K562 (cell line): ENCODE results near the gene ZNF646. TPM values are rescaled to one million over a fixed set of nuclear protein-coding genes. Genes with fewer than 3 reads are reported as not detected.

Source experiments
- BDP1 ChIP-seq: IDR thresholded peaks from 3 replicates; pipeline ENCODE4 v1.6.1; 2011; ENCODE audit not compliant: insufficient read length, insufficient read depth
- BRCA1 ChIP-seq, 2 experiments: fragments of 450-650 bp in 1 of 2; sonication (generic) in 1 of 2; formaldehyde crosslinking in 1 of 2; IDR thresholded peaks; 2 replicates each; pipeline versions ENCODE4 v1.5.0 to v1.6.1; 2017 to 2020; ENCODE audit warnings: mild to moderate bottlenecking in 1 of 2, missing genetic modification reagents in 1 of 2
- CAMTA2 ChIP-seq: fragments of 250-450 bp; sonication (Bioruptor Pico); conservative IDR thresholded peaks from 2 replicates; pipeline ENCODE4 v1.5.1; 2022
- CHCHD3 ChIP-seq: fragments of 250-450 bp; sonication (Bioruptor Pico); IDR thresholded peaks from 2 replicates; pipeline ENCODE4 v2.1.2; 2022; ENCODE audit warnings: mild to moderate bottlenecking
- CHD4 ChIP-seq: fragments of 200-600 bp; sonication (generic); IDR thresholded peaks from 3 replicates; pipeline ENCODE4 v1.6.1; 2012; ENCODE audit warnings: low read depth, mild to moderate bottlenecking, mixed read lengths, low read length, inconsistent platforms; ENCODE audit not compliant: insufficient read depth, insufficient replicate concordance, poor library complexity, severe bottlenecking
- CSDE1 ChIP-seq, 2 experiments: fragments of 450-650 bp; IDR thresholded peaks; 2 replicates each; pipeline ENCODE4 v1.6.1; 2016; ENCODE audit warnings: mild to moderate bottlenecking in 1 of 2
- CXXC5 ChIP-seq: fragments of 250-450 bp; sonication (Bioruptor Pico); IDR thresholded peaks from 2 replicates; pipeline ENCODE4 v1.8.0; 2022; ENCODE audit warnings: inconsistent platforms, mild to moderate bottlenecking, moderate library complexity
- ETV1 ChIP-seq: fragments of 450-650 bp; conservative IDR thresholded peaks from 2 replicates; pipeline ENCODE4 v1.6.1; 2016; ENCODE audit warnings: missing genetic modification characterization, control low read depth, low read depth, missing compliant biosample characterization
- KLF10 ChIP-seq: fragments of 250-450 bp; sonication (Bioruptor Pico); IDR thresholded peaks from 2 replicates; pipeline ENCODE4 v1.6.1; 2021; ENCODE audit warnings: matching md5 sums
- MBD2 ChIP-seq: sonication (generic); IDR thresholded peaks from 2 replicates; pipeline ENCODE4 v1.6.1; 2016; ENCODE audit warnings: low read depth, borderline replicate concordance
- PRMT5 ChIP-seq: sonication (generic); formaldehyde crosslinking; IDR thresholded peaks from 2 replicates; pipeline ENCODE4 v1.5.0; 2020; ENCODE audit warnings: missing genetic modification reagents
- SAP30 ChIP-seq: fragments of 200-600 bp; sonication (generic); IDR thresholded peaks from 2 replicates; pipeline ENCODE4 v1.6.1; 2012; ENCODE audit warnings: borderline replicate concordance, low read depth, mild to moderate bottlenecking, moderate library complexity, low read length, control low read depth, inconsistent platforms; ENCODE audit not compliant: insufficient read depth, poor library complexity, severe bottlenecking
- TEAD4 ChIP-seq, 2 experiments: sonication (generic) in 1 of 2; formaldehyde crosslinking in 1 of 2; IDR thresholded peaks; 2 replicates each; pipeline versions ENCODE4 v1.6.1 to v1.8.0; 2012 to 2022; ENCODE audit warnings: borderline replicate concordance in 1 of 2, inconsistent platforms in 1 of 2, low read length in 1 of 2, mild to moderate bottlenecking in 1 of 2, missing genetic modification reagents in 1 of 2
- ZNF3 ChIP-seq: fragments of 250-450 bp; sonication (Bioruptor Pico); IDR thresholded peaks from 2 replicates; pipeline ENCODE4 v1.5.0; 2021; ENCODE audit warnings: mild to moderate bottlenecking, moderate library complexity
- ZNF408 ChIP-seq: fragments of 250-450 bp; sonication (Bioruptor Pico); IDR thresholded peaks from 2 replicates; pipeline ENCODE4 v1.4.0; 2020; ENCODE audit warnings: low read depth, mild to moderate bottlenecking, moderate library complexity
- polyA plus RNA-seq, 8 experiments: library from polyadenylated mRNA; depleted of rRNA in 4 of 8; stranded (reverse) in 5 of 8; unstranded in 3 of 8; fragments of >200 nt; fragmentation: Nextera tagmentation in 2 of 8; fragmentation: Illumina TruSeq in 1 of 8; extraction: Ambion mirVana in 2 of 8; extraction: Trizol in 1 of 8; gene quantifications; 2 replicates each; pipeline versions ENCODE4 v1.2.1 to v1.2.3, GENCODE V29; 2011 to 2014; ENCODE audit warnings: inconsistent platforms in 1 of 8, missing spikeins in 1 of 8
- total RNA-seq, 7 experiments: library from RNA; depleted of rRNA in 6 of 7; stranded (reverse); fragments of >200 nt in 6 of 7; fragmentation: Illumina TruSeq in 2 of 7; extraction: Trizol in 2 of 7; gene quantifications; 2 replicates each; pipeline versions ENCODE4 v1.2.1 to v1.2.3, GENCODE V29; 2011 to 2021; ENCODE audit warnings: low replicate concordance in 1 of 7
- TF ChIP-seq, protein P1 (sequence below): fragments of 150-350 bp; conservative IDR thresholded peaks from 2 replicates; pipeline ENCODE4 v1.6.1; 2014; ENCODE audit warnings: low read length
- TF ChIP-seq, protein P2 (sequence below): sonication (generic); formaldehyde crosslinking; IDR thresholded peaks from 2 replicates; pipeline ENCODE4 v1.8.0; 2022; ENCODE audit warnings: missing genetic modification reagents, mild to moderate bottlenecking, moderate library complexity, borderline replicate concordance
- TF ChIP-seq, protein P3 (sequence below), 2 experiments: fragments of 200-800 bp in 1 of 2; sonication (Bioruptor generic) in 1 of 2; sonication (generic) in 1 of 2; formaldehyde crosslinking in 1 of 2; IDR thresholded peaks in 1 of 2; conservative IDR thresholded peaks in 1 of 2; 2 replicates each; pipeline versions ENCODE4 v1.5.0 to v1.6.1; 2016 to 2020; ENCODE audit warnings: missing compliant biosample characterization in 1 of 2, missing genetic modification characterization in 1 of 2, missing genetic modification reagents in 1 of 2
- TF ChIP-seq, protein P4 (sequence below): fragments of 250-450 bp; sonication (Bioruptor Pico); IDR thresholded peaks from 2 replicates; pipeline ENCODE4 v1.8.0; 2021; ENCODE audit warnings: mild to moderate bottlenecking, moderate library complexity

Gene ZNF646
- total and polyA plus RNA-seq, 9 of the 15 experiments (the other 6 are each of a cell fraction or from before 2014, with no cell fraction given), result 0.08 to 20.6 (median 8.0) TPM

DNA sequence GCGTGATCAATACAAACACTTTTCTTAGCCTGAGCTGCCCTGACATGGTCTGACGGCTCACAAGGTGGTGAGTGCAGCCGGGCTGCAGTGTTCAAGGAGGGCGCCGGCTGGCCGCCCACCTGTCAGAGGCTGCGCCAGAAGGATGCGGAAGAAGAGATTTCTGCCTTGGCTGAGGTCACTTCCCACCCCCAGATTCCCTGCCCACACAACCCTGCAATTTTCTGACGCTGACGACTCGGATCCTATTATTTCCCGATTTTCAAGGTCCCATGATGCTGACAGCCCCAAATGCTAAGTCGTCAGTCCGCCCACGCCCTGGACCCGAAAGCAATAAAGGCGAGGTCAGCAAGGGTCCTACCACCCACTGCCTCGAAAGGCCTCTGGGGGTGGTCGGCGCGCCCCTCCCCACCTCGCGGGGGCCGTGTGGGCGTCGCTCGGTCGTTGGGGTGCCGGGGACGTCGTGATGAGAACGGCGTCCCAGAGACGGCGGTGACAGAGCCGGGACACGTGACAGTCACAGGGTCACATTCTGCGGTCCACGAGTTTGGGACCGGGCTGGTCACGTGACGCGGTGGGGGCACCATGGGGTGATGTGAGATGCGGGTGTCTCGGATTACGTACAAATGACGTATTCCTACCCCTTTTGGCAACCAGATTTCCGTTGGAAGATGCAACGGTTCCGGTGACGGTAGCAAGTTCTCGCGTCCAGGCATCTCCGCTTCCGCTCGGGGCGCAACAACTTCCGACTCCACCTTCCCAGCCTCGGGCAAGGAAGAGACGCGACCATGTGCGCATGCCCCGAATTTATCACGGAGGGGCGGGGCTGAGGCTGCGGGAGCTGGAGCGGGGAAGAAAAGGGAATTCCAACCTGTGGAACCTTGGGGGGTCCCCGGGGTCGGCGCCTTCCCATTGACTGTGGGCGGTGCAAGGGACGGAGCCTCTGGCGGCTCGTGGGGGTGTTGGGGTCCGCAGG is 41.2 kb upstream of the ZNF646 start, which contains the start of gene STX4 (continued):
- TF ChIP-seq BRCA1 (IDR thresholded peaks at IDR 0.05) (no peak), BRCA1 (CRISPR knock-in tag; IDR thresholded peaks at IDR 0.05) (no peak), ETV1 (tag) (peak; percentile 87), ZNF408 (CRISPR knock-in tag) (no peak), CHCHD3 (CRISPR knock-in tag) (no peak), CXXC5 (CRISPR knock-in tag) (peak; percentile 98), MBD2 (peak; percentile 58), KLF10 (CRISPR knock-in tag) (no peak), TEAD4 (IDR thresholded peaks at IDR 0.05; ENCODE audit: low read length) (peak; percentile 57), TEAD4 (CRISPR knock-in tag; IDR thresholded peaks at IDR 0.05; ENCODE audit: borderline replicate concordance) (no peak), PRMT5 (CRISPR knock-in tag) (no peak), BDP1 (no peak), SAP30 (peak; percentile 62), CAMTA2 (CRISPR knock-in tag) (no peak), CSDE1 (IDR thresholded peaks at IDR 0.05) (no peak; a peak in 1 of 4 replicates), CHD4 (no peak), ZNF3 (no peak)
- TF ChIP-seq, protein P1, sequence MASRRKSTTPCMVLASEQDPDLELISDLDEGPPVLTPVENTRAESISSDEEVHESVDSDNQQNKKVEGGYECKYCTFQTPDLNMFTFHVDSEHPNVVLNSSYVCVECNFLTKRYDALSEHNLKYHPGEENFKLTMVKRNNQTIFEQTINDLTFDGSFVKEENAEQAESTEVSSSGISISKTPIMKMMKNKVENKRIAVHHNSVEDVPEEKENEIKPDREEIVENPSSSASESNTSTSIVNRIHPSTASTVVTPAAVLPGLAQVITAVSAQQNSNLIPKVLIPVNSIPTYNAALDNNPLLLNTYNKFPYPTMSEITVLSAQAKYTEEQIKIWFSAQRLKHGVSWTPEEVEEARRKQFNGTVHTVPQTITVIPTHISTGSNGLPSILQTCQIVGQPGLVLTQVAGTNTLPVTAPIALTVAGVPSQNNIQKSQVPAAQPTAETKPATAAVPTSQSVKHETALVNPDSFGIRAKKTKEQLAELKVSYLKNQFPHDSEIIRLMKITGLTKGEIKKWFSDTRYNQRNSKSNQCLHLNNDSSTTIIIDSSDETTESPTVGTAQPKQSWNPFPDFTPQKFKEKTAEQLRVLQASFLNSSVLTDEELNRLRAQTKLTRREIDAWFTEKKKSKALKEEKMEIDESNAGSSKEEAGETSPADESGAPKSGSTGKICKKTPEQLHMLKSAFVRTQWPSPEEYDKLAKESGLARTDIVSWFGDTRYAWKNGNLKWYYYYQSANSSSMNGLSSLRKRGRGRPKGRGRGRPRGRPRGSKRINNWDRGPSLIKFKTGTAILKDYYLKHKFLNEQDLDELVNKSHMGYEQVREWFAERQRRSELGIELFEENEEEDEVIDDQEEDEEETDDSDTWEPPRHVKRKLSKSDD, result 0 out of 2 replicates have a peak, but pooled peaks have one; percentile 37
- TF ChIP-seq, protein P2, sequence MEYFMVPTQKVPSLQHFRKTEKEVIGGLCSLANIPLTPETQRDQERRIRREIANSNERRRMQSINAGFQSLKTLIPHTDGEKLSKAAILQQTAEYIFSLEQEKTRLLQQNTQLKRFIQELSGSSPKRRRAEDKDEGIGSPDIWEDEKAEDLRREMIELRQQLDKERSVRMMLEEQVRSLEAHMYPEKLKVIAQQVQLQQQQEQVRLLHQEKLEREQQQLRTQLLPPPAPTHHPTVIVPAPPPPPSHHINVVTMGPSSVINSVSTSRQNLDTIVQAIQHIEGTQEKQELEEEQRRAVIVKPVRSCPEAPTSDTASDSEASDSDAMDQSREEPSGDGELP (CRISPR knock-in tag), result peak; percentile 86; the same call in 1 of the 2 replicates
- TF ChIP-seq, protein P3, sequence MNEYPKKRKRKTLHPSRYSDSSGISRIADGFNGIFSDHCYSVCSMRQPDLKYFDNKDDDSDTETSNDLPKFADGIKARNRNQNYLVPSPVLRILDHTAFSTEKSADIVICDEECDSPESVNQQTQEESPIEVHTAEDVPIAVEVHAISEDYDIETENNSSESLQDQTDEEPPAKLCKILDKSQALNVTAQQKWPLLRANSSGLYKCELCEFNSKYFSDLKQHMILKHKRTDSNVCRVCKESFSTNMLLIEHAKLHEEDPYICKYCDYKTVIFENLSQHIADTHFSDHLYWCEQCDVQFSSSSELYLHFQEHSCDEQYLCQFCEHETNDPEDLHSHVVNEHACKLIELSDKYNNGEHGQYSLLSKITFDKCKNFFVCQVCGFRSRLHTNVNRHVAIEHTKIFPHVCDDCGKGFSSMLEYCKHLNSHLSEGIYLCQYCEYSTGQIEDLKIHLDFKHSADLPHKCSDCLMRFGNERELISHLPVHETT (CRISPR knock-in tag; conservative IDR thresholded peaks at IDR 0.05 in 1 of 2, IDR thresholded peaks at IDR 0.05 in 1 of 2), result peak in 1 of 2 experiments; percentile 91; a peak in 2 of 4 replicates
- TF ChIP-seq, protein P4, sequence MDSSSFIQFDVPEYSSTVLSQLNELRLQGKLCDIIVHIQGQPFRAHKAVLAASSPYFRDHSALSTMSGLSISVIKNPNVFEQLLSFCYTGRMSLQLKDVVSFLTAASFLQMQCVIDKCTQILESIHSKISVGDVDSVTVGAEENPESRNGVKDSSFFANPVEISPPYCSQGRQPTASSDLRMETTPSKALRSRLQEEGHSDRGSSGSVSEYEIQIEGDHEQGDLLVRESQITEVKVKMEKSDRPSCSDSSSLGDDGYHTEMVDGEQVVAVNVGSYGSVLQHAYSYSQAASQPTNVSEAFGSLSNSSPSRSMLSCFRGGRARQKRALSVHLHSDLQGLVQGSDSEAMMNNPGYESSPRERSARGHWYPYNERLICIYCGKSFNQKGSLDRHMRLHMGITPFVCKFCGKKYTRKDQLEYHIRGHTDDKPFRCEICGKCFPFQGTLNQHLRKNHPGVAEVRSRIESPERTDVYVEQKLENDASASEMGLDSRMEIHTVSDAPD (CRISPR knock-in tag), result no peak
